Right atrium auricular region (tissue), 2 donors: ENCODE results near the gene RAB5IF. TPM values are rescaled to one million over a fixed set of nuclear protein-coding genes. Genes with fewer than 3 reads are reported as not detected.

Experiments
- DNase-seq: peaks from one replicate; pipeline ENCODE4 v3.0.0-alpha.2; 2019; ENCODE audit warnings: low spot score
- H3K27ac ChIP-seq, 2 donors: fragments of 200-600 bp; sonication (generic); 1 replicate in 1 of 2; 2 replicates in 1 of 2; pipeline ENCODE4 v1.5.1; 2016 to 2019
- H3K27me3 ChIP-seq, 2 donors: fragments of 200-600 bp; sonication (generic); one replicate each; pipeline versions ENCODE4 v1.5.1 to v1.6.0; 2017 to 2019
- H3K36me3 ChIP-seq: fragments of 200-600 bp; sonication (generic); one replicate; pipeline ENCODE4 v1.5.1; 2016
- H3K4me1 ChIP-seq, 2 donors: fragments of 200-600 bp; sonication (generic); one replicate each; pipeline versions ENCODE4 v1.5.1 to v1.6.0; 2017 to 2019
- H3K4me3 ChIP-seq, 2 donors: fragments of 200-600 bp; sonication (generic); 1 replicate in 1 of 2; 2 replicates in 1 of 2; pipeline ENCODE4 v1.5.1; 2017 to 2019; ENCODE audit warnings: mild to moderate bottlenecking in 1 of 2, moderate library complexity in 1 of 2
- H3K9me3 ChIP-seq, 2 donors: fragments of 200-600 bp; sonication (generic); one replicate each; pipeline ENCODE4 v1.5.1; 2019
- total RNA-seq, 2 donors: library from RNA; depleted of rRNA; stranded (reverse); fragments of >200 nt; gene quantifications; one replicate each; pipeline ENCODE4 v1.1.0, GENCODE V29; 2016
- TF ChIP-seq, protein P1 (sequence below), 2 donors: fragments of 200-600 bp; sonication (generic); IDR thresholded peaks; one replicate each; pipeline ENCODE4 v1.5.1; 2019; ENCODE audit warnings: antibody characterized with exemption in 2 of 2

Gene RAB5IF
- total RNA-seq, 2 donors from 2014 or later: 70.9 to 83.0 TPM

DNA sequence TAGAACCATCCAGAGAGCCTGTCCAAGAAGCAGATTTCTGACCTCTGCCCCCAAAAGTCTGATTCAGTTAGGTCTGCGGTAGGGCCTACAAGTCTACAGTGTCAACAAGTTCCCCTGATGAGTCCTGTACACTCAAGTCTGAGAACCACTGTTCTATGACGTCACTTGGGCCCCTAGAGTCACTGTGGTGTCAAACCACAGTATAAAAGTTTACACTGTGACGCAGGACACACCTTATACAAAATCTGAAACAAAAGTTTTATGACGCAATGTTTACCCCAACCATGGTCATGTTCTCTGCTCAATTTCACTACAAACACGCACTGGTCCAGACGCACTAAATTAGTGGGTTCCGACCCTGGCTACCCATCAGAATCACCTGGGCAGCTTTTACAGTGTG lies 22.5 kb downstream of the RAB5IF start:
- Histone ChIP-seq H3K9me3 (no peaks in the 10 kb centered on the region), H3K4me3 (no peak overlapping the region), H3K27ac (no peak overlapping the region), H3K4me1 (peaks cover 0 to 14% of the 10 kb centered on the region in 2 donors), H3K36me3 (no peaks in the 10 kb centered on the region), H3K27me3 (no peaks in the 10 kb centered on the region)
- TF ChIP-seq, protein P1, sequence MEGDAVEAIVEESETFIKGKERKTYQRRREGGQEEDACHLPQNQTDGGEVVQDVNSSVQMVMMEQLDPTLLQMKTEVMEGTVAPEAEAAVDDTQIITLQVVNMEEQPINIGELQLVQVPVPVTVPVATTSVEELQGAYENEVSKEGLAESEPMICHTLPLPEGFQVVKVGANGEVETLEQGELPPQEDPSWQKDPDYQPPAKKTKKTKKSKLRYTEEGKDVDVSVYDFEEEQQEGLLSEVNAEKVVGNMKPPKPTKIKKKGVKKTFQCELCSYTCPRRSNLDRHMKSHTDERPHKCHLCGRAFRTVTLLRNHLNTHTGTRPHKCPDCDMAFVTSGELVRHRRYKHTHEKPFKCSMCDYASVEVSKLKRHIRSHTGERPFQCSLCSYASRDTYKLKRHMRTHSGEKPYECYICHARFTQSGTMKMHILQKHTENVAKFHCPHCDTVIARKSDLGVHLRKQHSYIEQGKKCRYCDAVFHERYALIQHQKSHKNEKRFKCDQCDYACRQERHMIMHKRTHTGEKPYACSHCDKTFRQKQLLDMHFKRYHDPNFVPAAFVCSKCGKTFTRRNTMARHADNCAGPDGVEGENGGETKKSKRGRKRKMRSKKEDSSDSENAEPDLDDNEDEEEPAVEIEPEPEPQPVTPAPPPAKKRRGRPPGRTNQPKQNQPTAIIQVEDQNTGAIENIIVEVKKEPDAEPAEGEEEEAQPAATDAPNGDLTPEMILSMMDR (IDR thresholded peaks at IDR 0.05): no peak
- DNase-seq: no peak

DNA sequence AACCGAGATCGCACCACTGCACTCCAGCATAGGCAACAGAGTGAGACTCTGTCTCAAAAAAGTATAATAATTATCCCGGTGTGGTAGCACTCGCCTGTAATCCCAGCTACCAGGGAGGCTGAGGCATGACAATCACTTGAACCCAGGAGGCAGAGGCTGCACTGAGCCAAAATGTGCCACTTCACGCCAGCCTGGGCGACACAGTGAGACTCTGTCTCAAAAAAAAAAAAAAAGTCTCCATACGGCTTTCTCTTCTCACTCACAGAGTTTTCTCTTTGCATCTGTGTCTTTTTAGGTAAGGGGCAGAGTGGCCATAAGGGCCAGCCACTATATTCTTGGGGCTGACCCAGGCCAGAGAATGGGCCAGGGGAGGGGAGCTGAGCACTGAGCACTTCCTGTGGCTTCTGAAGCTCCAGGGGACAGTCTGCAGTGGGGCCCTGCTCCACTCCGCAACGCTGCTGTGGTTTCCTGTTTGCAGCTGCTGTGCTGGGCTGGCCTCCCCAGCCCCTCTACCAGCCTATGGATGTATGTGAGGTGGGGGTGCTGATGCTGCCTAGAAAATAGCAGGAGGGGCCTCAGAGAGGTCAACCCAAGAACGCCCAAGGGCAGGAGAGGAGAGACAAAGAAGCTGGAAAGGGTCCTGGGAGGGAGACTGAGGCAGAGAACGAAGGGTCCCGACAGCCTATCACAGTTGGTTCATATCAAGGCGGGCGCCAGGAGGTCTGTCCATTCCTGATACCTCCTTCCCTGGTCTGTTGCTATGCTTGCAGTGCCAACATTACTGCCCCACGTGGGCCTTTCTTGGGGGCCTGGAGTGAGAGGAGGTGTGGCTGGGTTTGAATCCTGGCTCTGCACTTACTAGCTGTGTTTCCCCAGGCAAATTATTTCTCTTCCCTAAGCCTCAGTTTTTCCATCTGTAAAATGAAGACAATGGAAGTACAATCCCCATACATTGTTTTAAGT lies 24.4 kb downstream of the RAB5IF start:
- Histone ChIP-seq H3K4me1 (no peaks in the 10 kb centered on the region), H3K4me3 (no peak overlapping the region), H3K36me3 (no peaks in the 10 kb centered on the region), H3K9me3 (no peaks in the 10 kb centered on the region), H3K27me3 (no peaks in the 10 kb centered on the region), H3K27ac (no peak overlapping the region)
- DNase-seq: no peak
- TF ChIP-seq, protein P1 (IDR thresholded peaks at IDR 0.05): no peak

DNA sequence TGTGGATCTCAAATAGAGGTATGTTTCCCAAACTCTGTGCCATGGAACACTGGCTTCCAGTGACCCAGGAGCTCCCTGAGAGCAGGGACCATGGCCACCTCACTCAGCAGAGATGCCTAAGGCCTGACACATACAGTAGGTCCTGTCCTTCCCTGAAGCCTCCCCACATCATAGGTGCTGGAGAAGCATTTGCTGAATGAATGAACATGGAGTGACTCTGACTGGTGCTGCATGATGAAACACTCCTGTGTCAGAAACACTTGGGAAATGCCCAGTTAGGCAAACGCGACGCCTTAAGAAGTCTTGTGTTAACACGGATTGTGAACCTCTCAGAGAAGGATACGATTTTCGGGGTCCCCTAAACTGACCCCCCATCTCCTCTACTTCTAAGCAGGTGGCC lies 26.1 kb downstream of the RAB5IF start:
- Histone ChIP-seq H3K9me3 (no peaks in the 10 kb centered on the region), H3K36me3 (no peaks in the 10 kb centered on the region), H3K4me3 (no peak overlapping the region), H3K27me3 (no peaks in the 10 kb centered on the region), H3K4me1 (no peaks in the 10 kb centered on the region), H3K27ac (no peak overlapping the region)
- TF ChIP-seq, protein P1 (IDR thresholded peaks at IDR 0.05): no peak
- no peak for DNase-seq

DNA sequence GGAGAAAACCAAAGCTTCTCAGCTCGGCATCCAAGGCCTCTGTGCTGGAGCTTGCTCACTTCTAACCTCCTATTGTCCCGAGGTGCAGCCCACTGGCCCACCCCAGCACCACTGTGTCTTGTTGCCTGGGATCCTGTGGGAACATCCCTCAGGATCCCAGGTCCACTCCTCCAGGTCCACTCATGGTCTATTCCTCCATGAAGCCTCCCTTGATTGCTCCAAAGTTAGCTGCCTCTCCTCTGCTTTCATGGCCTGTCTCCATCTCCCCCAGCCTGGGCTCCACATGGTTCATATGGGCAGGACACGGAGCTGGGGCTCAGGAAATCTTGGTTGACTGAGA lies 26.5 kb downstream of the RAB5IF start:
- no peaks in the 10 kb centered on the region for H3K9me3 ChIP-seq

DNA sequence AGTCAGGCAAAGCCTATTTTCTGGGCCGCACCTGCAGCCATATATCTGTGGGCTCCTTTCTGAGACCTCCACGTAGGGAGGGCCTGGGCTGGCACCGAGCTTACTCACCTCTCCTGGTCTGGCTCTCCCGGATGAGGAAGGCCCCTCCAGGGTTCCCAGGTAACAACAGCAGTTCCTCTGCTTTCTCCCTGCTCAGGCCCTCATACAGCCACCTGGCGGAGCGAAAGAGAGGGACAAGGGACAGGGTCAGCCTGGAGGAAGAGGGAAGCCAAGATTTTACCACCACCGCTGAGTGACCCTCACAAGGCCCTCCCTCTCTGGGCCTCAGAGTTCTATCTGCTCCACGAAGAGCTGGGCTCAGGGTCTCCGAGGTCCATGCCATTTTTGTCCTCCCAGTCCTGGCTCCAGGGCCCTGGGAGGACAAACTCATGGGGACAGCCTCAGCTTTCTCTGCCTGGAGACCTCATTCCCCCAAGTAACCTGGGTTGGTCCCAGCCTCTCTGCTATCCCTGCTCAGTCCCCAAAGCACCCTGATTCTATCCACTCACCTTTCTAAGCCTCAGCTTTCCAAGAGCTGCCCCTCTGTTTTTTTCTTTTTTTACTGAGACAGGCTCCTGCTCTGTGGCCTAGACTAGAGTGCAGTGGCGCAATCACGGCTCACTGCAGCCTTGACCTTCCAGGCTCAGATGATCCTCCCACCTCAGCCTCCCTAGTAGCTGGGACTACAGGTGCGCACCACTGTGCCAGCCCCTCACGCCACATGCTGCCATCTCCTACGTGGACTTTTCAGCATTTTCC lies 27.1 kb downstream of the RAB5IF start:
- Histone ChIP-seq H3K4me3 (no peak overlapping the region), H3K9me3 (no peaks in the 10 kb centered on the region), H3K36me3 (no peaks in the 10 kb centered on the region), H3K27me3 (no peaks in the 10 kb centered on the region), H3K27ac (no peak overlapping the region), H3K4me1 (no peaks in the 10 kb centered on the region)
- TF ChIP-seq, protein P1 (IDR thresholded peaks at IDR 0.05): no peak
- DNase-seq: no peak

More for the DNA sequence above, 26.5 kb downstream of the RAB5IF start:
- H3K27ac ChIP-seq: no peak overlapping the region
- H3K36me3 ChIP-seq: no peaks in the 10 kb centered on the region
- H3K4me3 ChIP-seq: no peak overlapping the region
- no peaks in the 10 kb centered on the region for H3K4me1 ChIP-seq
- TF ChIP-seq, protein P1 (IDR thresholded peaks at IDR 0.05): no peak
- DNase-seq: no peak
- no peaks in the 10 kb centered on the region for H3K27me3 ChIP-seq
